Ovary (tissue), 9 donors: ENCODE data around the gene CDKN2B-AS1. TPM values are rescaled to one million over a fixed set of nuclear protein-coding genes. Genes with fewer than 3 reads are reported as not detected.

Source experiments
- DNase-seq, 5 donors: peaks; one replicate each; pipeline ENCODE4 v3.0.0-alpha.2; 2019 to 2020
- H3K27ac ChIP-seq, 2 donors: fragments of 200-600 bp; one replicate each; pipeline versions ENCODE4 v1.5.1 to v1.8.0; 2019 to 2022
- H3K27me3 ChIP-seq: fragments of 200-600 bp; one replicate; pipeline ENCODE4 v1.8.0; 2022
- H3K36me3 ChIP-seq: fragments of 200-600 bp; sonication (generic); one replicate; pipeline ENCODE4 v1.5.1; 2019
- H3K4me1 ChIP-seq: one replicate; pipeline ENCODE4 v1.8.1; 2013; ENCODE audit warnings: mild to moderate bottlenecking, moderate library complexity; ENCODE audit not compliant: insufficient read depth
- H3K4me3 ChIP-seq: fragments of 200-600 bp; sonication (generic); one replicate; pipeline ENCODE4 v1.5.1; 2017
- H3K9me3 ChIP-seq, 2 donors: fragments of 200-600 bp in 1 of 2; sonication (generic) in 1 of 2; one replicate each; pipeline versions ENCODE4 v1.5.1 to v1.8.1; 2013 to 2019; ENCODE audit warnings: mild to moderate bottlenecking in 1 of 2, moderate library complexity in 1 of 2
- CTCF ChIP-seq, 3 donors: fragments of 450-650 bp in 2 of 3; fragments of 200-600 bp in 1 of 3; IDR thresholded peaks; one replicate each; pipeline versions ENCODE4 v1.5.1 to v1.8.0; 2016 to 2022; ENCODE audit warnings: antibody characterized with exemption in 3 of 3, mild to moderate bottlenecking in 1 of 3
- EP300 ChIP-seq: sonication (generic); formaldehyde crosslinking; IDR thresholded peaks from one replicate; pipeline ENCODE4 v1.6.1; 2017; ENCODE audit warnings: antibody characterized with exemption
- POLR2A ChIP-seq: fragments of 450-650 bp; IDR thresholded peaks from one replicate; pipeline ENCODE4 v1.6.1; 2017; ENCODE audit warnings: antibody characterized with exemption, mild to moderate bottlenecking, moderate library complexity
- WGBS, 3 donors: extraction: QIAGEN DNeasy Blood & Tissue Kit in 1 of 3; methylation state at CpG; one replicate each; pipeline versions ENCODE4 v1.1.5 to v1.1.7; 2013 to 2017; 5-methylcytosine and 5-hydroxymethylcytosine counted together
- intact Hi-C, 4 donors: fragments of 100-400 bp; cut with DNase I; formaldehyde crosslinking; loops; one replicate each; pipeline versions ENCODE4 v1.11.0 to v1.15.1; 2022 to 2023
- polyA plus RNA-seq, 2 donors: library from polyadenylated mRNA; stranded (reverse); fragments of 200-250 nt in 1 of 2; fragments of 350-450 nt in 1 of 2; fragmentation: Illumina TruSeq in 1 of 2; extraction: RNeasy Lipid Tissue Mini Kit (QIAGEN cat#74804) in 1 of 2; gene quantifications; one replicate each; pipeline ENCODE4 v1.2.3, GENCODE V29; 2013 to 2014
- total RNA-seq, 7 donors: library from RNA; depleted of rRNA in 2 of 7; stranded (reverse); fragments of >200 nt in 2 of 7; fragmentation: NEBNext Ultra II Directional in 3 of 7; extraction: Animal tissue kit (Norgen Biotek cat#: 25700) in 3 of 7; gene quantifications; one replicate each; pipeline versions ENCODE4 v1.1.0 to v1.2.4, GENCODE V29; 2016 to 2023
- donor health status: DM: no; HTN: no; CAD: no; lungs with moderate emphysema.
- donor health status: DM: no; HTN: no; CAD: no.
- donor health status: Bipolar disorder and iron deficiency.
- donor health status: DM: yes; HTN: yes; CAD: no.
- donor health status: DM: no; HTN: no; CAD: no.
- donor health status: DM: yes; HTN: yes; CAD: no.

Gene CDKN2B-AS1
- total and polyA plus RNA-seq, 9 donors: 0.06 to 2.1 (median 0.58) TPM; not detected in 1

GRCh38 chr9:22100626-22101025 is 106.0 kb downstream of the CDKN2B-AS1 start:
- Histone ChIP-seq H3K27ac (no peak overlapping the region), H3K27me3 (no peaks in the 10 kb centered on the region), H3K9me3 (no peaks in the 10 kb centered on the region), H3K4me1 (no peaks in the 10 kb centered on the region), H3K4me3 (no peak overlapping the region), H3K36me3 (no peaks in the 10 kb centered on the region)
- WGBS, 3 donors: 79 to 89% (median 83%) methylated on average over 2 of the region's 2 CpGs
- intact Hi-C loops: no loop called here
- TF ChIP-seq EP300: no peak
- no peak for TF ChIP-seq CTCF (IDR thresholded peaks at IDR 0.05)
- no peak for TF ChIP-seq POLR2A
- DNase-seq: no peak

DNA sequence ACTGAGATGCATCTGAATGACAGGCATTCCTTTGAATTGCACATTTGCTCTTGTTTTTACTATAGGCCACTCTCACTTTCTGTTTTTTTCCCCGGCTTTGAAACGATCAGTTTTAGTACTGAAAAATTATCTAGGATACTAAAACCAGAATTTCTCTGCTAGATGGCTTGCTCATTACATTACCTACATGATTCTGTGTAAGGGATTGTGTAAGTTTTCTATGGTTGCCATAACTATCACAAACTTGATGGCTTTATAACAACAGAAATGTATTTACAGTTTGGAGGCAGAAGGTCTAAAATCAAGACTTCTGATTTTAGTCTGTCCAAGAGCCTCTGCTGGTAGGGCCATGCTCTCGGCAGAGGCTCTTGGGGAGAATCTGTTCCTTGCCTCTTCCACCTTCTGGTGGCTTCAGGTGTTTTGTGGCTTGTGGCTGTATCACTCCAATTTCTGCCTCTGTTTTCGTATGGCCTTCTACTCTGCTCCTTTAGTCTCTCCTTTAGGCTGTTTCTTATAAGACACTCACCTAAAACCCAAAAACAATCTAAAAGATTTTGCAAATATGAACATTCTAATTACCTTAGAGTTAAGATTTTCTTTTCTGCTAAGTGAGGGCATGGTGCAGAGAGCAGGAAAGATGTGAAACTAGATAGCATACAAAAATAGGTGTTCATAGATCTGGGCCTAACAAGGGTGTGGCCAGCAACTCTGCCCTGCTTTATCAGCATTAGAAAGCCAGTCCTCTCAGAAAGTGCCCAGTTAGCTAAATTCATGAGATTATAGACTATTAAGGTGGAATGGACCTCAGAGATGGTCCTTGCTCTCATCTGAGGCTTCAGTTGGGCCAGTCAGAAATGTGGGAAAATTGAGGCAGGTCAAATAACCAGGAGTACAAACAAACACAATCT is 107.8 kb downstream of the CDKN2B-AS1 start:
- WGBS, 3 donors: 89 to 92% (median 91%) methylated on average over 4 of the region's 4 CpGs
- no peaks in the 10 kb centered on the region for H3K9me3 ChIP-seq
- H3K4me3 ChIP-seq: no peak overlapping the region
- H3K4me1 ChIP-seq: no peaks in the 10 kb centered on the region
- intact Hi-C loops: no loop called here
- no peaks in the 10 kb centered on the region for H3K27me3 ChIP-seq
- TF ChIP-seq EP300: no peak
- no peak for TF ChIP-seq POLR2A
- TF ChIP-seq CTCF (IDR thresholded peaks at IDR 0.05): no peak
- no peaks in the 10 kb centered on the region for H3K36me3 ChIP-seq
- DNase-seq: no peak
- no peak overlapping the region for H3K27ac ChIP-seq

DNA sequence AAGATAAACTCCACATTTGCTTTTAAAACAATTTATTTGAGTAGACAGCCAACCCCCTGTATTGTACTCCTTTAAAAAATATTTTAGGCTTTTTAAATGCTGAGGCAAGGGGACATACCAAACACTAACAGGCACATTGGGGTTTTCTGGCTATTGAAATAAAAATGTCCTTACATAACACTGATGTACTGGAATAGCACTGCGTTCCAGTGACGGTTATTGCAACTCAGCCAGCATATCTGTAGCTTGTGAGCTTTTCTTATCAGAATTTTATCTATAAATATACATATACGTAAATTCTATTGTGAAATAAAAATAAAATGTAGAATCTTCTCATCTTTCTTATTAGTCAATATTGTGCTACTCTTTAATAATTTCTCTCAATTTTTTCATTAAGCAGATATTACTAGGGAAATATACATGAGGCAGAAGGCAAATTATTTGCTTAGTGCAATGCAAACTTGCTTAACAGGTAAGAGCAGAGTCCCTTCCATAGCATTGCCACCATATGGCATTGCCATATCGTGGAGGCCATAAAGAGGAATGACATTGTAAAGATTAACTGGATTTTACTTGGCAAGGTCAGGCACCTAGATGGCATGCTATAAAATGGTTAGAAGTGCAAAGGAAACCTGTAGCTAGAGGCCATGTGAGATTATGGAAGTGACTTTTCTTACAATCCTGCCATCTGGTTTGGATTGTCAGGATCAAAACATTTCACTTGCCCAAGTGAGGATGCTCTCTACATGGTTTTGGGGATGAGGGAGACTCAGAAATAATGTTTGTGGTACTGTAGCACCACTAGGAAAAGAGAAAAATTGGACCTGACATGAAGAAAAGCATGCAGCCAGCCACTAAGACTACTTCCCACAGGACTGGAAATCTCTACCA is 109.3 kb downstream of the CDKN2B-AS1 start:
- Histone ChIP-seq H3K27ac (no peak overlapping the region), H3K9me3 (no peaks in the 10 kb centered on the region), H3K36me3 (no peaks in the 10 kb centered on the region), H3K4me3 (no peak overlapping the region), H3K27me3 (no peaks in the 10 kb centered on the region), H3K4me1 (no peaks in the 10 kb centered on the region)
- TF ChIP-seq CTCF (IDR thresholded peaks at IDR 0.05): no peak
- no peak for TF ChIP-seq POLR2A
- no peak for TF ChIP-seq EP300
- intact Hi-C loops: no loop called here
- DNase-seq: no peak
- 52 to 69% (median 63%) methylated on average over 4 of the region's 4 CpGs for WGBS, 3 donors

GRCh38 chr9:22105005-22105722 is 110.6 kb downstream of the CDKN2B-AS1 start:
- H3K27ac ChIP-seq: no peak overlapping the region

More at GRCh38 chr9:22105005-22105722, 110.6 kb downstream of the CDKN2B-AS1 start:
- 92 to 94% (median 93%) methylated on average over 4 of the region's 4 CpGs for WGBS, 3 donors
- Histone ChIP-seq H3K36me3 (no peaks in the 10 kb centered on the region), H3K27me3 (no peaks in the 10 kb centered on the region), H3K9me3 (no peaks in the 10 kb centered on the region), H3K4me1 (no peaks in the 10 kb centered on the region), H3K4me3 (no peak overlapping the region)
- no peak for DNase-seq
- intact Hi-C loops: no loop called here
- TF ChIP-seq CTCF (IDR thresholded peaks at IDR 0.05) (no peak), EP300 (no peak), POLR2A (no peak)
